NT2/D1 (cell line): Measurements from ENCODE around the gene SHANK3.

Experiments used
- DNase-seq: peaks from one replicate; pipeline ENCODE4 v3.0.0-alpha.2; 2011; ENCODE audit warnings: low read depth, low spot score
- H3K27me3 ChIP-seq: 2 replicates; pipeline ENCODE4 v1.6.0; 2011; ENCODE audit warnings: mild to moderate bottlenecking; ENCODE audit not compliant: insufficient read length, insufficient read depth
- H3K36me3 ChIP-seq: 2 replicates; pipeline ENCODE4 v1.6.1; 2011; ENCODE audit warnings: mild to moderate bottlenecking, low read length, mixed read lengths; ENCODE audit not compliant: insufficient read depth, insufficient read length
- H3K4me1 ChIP-seq: 2 replicates; pipeline ENCODE4 v1.5.1; 2011; ENCODE audit not compliant: insufficient read depth, insufficient read length
- H3K4me3 ChIP-seq: 2 replicates; pipeline ENCODE4 v1.5.1; 2011; ENCODE audit warnings: low read depth; ENCODE audit not compliant: insufficient read length
- H3K9ac ChIP-seq: 2 replicates; pipeline ENCODE4 v1.6.0; 2011; ENCODE audit warnings: low read depth; ENCODE audit not compliant: insufficient read length
- H3K9me3 ChIP-seq: 2 replicates; pipeline ENCODE4 v1.5.1; 2011; ENCODE audit warnings: mild to moderate bottlenecking, low read length; ENCODE audit not compliant: insufficient read depth
- SUZ12 ChIP-seq: IDR thresholded peaks from 2 replicates; pipeline ENCODE4 v1.6.1; 2011; ENCODE audit not compliant: insufficient read length, insufficient read depth; ENCODE audit errors: extremely low read depth
- YY1 ChIP-seq: IDR thresholded peaks from 2 replicates; pipeline ENCODE4 v1.6.1; 2011; ENCODE audit not compliant: insufficient read length, insufficient read depth
- ZNF274 ChIP-seq: IDR thresholded peaks from 2 replicates; pipeline ENCODE4 v1.6.1; 2011; ENCODE audit warnings: mild to moderate bottlenecking, low read depth, low read length

The SHANK3 gene

DNA sequence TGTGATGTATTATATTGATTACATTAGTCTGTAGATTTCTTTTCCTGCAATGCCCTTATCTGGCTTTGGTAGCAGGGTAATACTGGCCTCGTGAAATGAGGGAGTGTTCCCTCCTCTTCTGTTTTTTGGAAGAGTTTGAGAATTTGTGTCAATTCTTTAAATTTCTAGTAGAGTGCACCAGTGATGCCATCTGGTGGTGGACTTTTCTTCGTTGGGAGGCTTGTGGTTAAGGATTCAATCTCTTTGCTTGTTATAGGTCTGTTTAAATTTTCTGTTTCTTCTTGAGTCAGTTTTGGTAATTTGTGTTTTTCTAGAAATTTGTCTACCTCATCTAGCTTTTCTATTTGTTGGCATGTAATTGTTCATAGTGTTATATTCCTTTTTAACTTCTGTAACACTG is 18.9 kb downstream of the SHANK3 start:
- H3K27me3 ChIP-seq, result no peaks in the 10 kb centered on the region
- peaks cover 5% of the 10 kb centered on the region for H3K36me3 ChIP-seq
- peaks cover 18% of the 10 kb centered on the region; the same call in 1 of the 2 replicates for H3K9me3 ChIP-seq
- TF ChIP-seq ZNF274 (no peak), YY1 (no peak), SUZ12 (no peak)
- H3K4me1 ChIP-seq, result peaks cover 3% of the 10 kb centered on the region
- H3K9ac ChIP-seq, result no peak overlapping the region
- DNase-seq, result no peak
- no peak overlapping the region for H3K4me3 ChIP-seq

DNA sequence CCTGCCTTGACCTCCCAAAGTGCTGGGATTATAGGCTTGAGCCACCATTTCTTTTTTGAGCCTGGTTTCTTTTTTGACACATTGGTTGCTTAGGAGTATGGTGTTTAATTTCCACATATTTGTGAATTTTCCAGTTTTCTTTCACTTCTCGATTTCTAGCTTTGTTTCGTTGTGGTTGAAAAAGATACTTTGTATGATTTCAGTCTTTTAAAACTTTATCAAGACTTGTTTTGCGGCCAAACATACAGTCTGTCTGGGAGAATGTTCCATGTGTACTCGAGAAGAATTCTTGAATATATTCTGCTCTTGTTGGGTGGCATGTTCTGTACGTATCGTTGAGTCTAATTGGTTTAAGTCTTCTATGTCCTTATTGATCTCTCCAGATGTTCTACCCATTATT is 20.8 kb downstream of the SHANK3 start:
- H3K9ac ChIP-seq, result no peak overlapping the region
- H3K27me3 ChIP-seq, result no peaks in the 10 kb centered on the region
- peaks cover 3% of the 10 kb centered on the region for H3K4me1 ChIP-seq
- H3K9me3 ChIP-seq, result peaks cover 18% of the 10 kb centered on the region; the same call in 1 of the 2 replicates
- no peak for DNase-seq
- no peak overlapping the region for H3K4me3 ChIP-seq
- TF ChIP-seq ZNF274 (no peak), YY1 (no peak), SUZ12 (no peak)
- peaks cover 3% of the 10 kb centered on the region for H3K36me3 ChIP-seq

DNA sequence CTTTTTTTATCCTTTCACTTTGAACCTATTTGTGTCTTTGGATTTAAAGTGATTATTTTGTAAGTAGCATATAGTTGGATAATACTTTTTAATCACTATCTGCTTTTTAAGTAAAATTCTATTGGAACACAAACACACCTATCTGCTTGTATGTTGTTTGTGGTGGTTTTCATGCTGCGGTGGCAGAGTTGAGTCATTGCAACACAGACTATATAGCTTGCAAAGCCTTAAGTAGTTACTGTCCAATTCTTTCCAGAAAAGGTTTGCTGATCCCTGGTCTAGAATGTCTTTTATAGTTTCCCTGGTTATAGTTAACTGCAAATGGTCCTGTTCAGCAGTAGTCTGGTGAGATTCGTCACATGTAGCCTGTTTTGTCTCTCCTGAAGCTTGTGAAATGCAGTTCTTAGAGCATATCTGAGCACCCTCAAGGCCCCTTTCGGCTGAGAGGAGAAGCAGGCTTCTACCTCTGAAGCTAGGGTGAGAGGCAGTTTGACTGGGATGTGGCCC is 21.5 kb downstream of the SHANK3 start:
- TF ChIP-seq SUZ12 (no peak), ZNF274 (no peak), YY1 (no peak)
- Histone ChIP-seq H3K4me1 (peaks cover 8% of the 10 kb centered on the region), H3K9me3 (peaks cover 12% of the 10 kb centered on the region; the same call in 1 of the 2 replicates), H3K4me3 (no peak overlapping the region), H3K27me3 (no peaks in the 10 kb centered on the region), H3K9ac (no peak overlapping the region), H3K36me3 (peaks cover 4% of the 10 kb centered on the region)
- no peak for DNase-seq

DNA sequence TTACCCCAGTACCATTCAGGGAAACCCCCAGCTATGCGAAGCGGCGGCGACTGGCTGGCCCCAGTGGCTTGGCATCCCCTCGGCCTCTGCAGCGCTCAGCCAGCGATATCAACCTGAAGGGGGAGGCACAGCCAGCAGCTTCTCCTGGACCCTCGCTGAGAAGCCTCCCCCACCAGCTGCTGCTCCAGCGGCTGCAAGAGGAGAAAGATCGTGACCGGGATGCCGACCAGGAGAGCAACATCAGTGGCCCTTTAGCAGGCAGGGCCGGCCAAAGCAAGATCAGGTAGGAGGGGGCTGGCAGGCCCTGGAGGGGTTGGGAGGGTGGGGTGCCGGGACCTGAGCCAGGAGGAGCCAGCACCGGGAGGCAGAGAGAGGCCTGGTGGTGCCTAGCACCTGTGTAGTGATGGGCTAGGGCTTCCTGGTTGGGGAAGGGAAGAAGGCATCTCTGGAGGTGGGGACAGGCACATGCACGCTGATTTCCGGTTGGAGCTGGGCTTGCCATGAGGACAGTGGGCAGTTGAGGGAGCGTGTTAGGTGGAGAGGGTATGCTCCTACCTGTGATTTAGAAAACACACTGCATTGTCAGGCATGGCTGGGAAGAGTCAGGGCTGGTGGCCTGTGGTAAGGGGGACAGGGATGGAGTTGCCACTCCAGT is 22.3 kb downstream of the SHANK3 start:
- Histone ChIP-seq H3K36me3 (peaks cover 9% of the 10 kb centered on the region), H3K9ac (no peak overlapping the region)
- DNase-seq, result no peak

DNA sequence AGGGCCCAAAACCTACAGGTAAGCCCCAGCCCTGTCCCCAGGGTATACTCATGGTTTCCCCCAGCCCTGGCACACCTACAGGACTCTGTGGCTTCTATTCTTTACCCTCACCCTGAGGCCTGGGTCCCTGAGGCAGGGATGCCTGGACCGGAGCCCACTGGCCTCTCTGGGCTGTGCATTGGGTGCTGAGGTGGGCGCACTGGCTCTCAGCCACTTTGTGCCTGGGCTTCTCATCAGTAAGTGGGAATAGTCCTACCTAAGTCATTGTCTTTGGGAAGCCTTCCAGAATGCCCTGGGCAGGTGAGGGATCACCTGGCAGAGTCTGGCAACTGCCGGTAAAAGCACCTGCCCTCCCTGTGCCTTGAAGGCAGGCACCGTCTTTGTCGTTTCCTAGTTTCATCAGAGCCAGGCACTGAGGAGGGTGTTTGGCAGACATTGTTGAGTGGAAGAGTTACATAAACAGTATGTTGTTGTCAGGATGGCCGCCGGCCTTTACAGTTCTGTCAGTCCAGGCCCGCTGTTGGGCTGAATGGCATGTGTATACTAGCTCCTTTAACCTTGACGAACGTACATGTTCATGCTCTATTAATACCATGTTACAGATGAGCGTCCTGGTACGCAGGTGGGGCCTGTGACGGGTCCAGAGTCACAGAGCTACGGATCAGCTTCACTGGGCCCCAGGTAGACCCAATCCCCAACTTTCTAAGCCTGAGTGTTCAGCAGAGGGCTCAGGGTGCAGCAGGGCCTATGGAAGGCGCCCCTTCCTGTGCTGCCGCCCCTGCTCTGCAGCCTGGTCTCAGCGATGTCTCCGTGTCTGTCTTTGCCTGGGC is 23.0 kb downstream of the SHANK3 start:
- Histone ChIP-seq H3K27me3 (no peaks in the 10 kb centered on the region), H3K36me3 (peaks cover 9% of the 10 kb centered on the region), H3K9ac (no peak overlapping the region), H3K4me3 (no peak overlapping the region), H3K4me1 (peaks cover 18% of the 10 kb centered on the region), H3K9me3 (no peaks in the 10 kb centered on the region)
- no peak for DNase-seq
- no peak for TF ChIP-seq SUZ12
- TF ChIP-seq YY1, result no peak
- TF ChIP-seq ZNF274, result no peak

More for the DNA sequence above, 22.3 kb downstream of the SHANK3 start:
- peaks cover 12% of the 10 kb centered on the region for H3K4me1 ChIP-seq
- H3K27me3 ChIP-seq, result no peaks in the 10 kb centered on the region
- TF ChIP-seq SUZ12 (no peak), YY1 (no peak), ZNF274 (no peak)
- H3K9me3 ChIP-seq, result peaks cover 5% of the 10 kb centered on the region; the same call in 1 of the 2 replicates
- H3K4me3 ChIP-seq, result no peak overlapping the region

DNA sequence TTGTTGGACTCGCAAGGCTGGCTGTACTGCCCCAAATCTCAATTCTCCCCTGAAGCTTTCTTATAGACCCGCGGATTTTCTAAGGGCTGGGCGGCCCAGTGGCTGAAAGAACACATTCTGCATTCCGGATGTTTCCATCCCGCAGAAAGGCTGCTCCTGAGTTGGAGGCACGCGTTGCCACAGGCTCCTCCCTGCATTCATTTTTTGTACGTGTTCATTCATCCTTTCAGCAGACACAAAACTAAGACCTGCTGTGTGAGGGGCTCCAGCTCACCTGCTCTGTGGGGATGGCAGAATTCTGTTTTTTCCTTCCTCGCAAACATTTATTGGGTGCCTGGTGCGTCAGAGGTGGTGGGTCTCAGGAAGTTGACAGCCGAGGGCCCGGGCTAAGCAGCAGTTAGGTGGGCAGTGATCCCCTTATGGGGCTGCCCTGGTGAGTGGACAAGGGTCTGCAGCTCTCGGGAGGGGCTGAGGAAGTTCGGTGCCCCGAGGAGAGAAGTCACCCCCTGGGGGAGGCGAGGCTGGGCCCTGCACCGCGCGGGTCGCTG is 23.7 kb downstream of the SHANK3 start:
- TF ChIP-seq SUZ12 (no peak), YY1 (no peak), ZNF274 (no peak)
- no peak overlapping the region for H3K4me3 ChIP-seq
- H3K4me1 ChIP-seq, result peaks cover 20% of the 10 kb centered on the region
- no peak overlapping the region for H3K9ac ChIP-seq
- H3K9me3 ChIP-seq, result no peaks in the 10 kb centered on the region
- no peaks in the 10 kb centered on the region for H3K27me3 ChIP-seq
- peaks cover 12% of the 10 kb centered on the region for H3K36me3 ChIP-seq
- DNase-seq, result no peak
